HG02678 (cell line): Measurements from ENCODE around the gene IFNA4.
"Not testable (repeated sequence)": the region's sequence is repeated elsewhere in the genome, so short reads cannot be mapped to it uniquely, and the experiment has no call there.

ENCODE experiments used
- ATAC-seq: cut with Tn5 transposase; IDR thresholded peaks from one replicate; pipeline ENCODE4 v1.9.1; 2021; ENCODE audit warnings: mild to moderate bottlenecking, moderate library complexity; ENCODE audit not compliant: unreplicated experiment

The IFNA4 gene

DNA sequence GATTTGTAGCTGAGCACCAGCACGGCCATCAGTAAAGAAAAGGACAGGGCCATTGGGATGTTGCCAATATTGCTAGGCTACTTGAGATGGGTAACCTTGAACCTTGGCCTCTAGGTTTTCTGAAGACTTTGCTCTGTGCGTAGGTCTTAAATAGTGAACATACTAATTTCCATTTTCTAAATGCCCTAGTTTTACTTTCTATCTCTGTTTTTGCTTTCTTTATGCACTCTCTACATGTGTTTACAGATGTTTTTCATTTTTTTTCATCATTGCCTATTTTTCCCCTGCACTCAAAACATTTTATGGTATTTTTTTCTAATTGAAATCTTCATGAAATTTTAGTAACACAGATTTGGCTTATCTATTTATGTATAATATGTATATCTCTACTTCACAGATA lies 20.8 kb downstream of the IFNA4 start, which contains the start of gene IFNA21:
TSS of gene IFNA21 (minus strand) at position 101 of the 400 bp plus-strand sequence. CDS start at position 53, 48 bp downstream.
- ATAC-seq, result not testable (repeated sequence)

- ATAC-seq, result no peak
Observed at GRCh38 chr9:21165516-21165915, 21.9 kb downstream of the IFNA4 start.

- ATAC-seq, result peak; percentile 98
Observed at GRCh38 chr9:21160178-21160577, 27.2 kb downstream of the IFNA4 start.

GRCh38 chr9:21155501-21155900 lies 31.9 kb downstream of the IFNA4 start:
- no peak for ATAC-seq

- ATAC-seq, result peak; percentile 85
Observed at GRCh38 chr9:21154018-21154608, 33.3 kb downstream of the IFNA4 start.

DNA sequence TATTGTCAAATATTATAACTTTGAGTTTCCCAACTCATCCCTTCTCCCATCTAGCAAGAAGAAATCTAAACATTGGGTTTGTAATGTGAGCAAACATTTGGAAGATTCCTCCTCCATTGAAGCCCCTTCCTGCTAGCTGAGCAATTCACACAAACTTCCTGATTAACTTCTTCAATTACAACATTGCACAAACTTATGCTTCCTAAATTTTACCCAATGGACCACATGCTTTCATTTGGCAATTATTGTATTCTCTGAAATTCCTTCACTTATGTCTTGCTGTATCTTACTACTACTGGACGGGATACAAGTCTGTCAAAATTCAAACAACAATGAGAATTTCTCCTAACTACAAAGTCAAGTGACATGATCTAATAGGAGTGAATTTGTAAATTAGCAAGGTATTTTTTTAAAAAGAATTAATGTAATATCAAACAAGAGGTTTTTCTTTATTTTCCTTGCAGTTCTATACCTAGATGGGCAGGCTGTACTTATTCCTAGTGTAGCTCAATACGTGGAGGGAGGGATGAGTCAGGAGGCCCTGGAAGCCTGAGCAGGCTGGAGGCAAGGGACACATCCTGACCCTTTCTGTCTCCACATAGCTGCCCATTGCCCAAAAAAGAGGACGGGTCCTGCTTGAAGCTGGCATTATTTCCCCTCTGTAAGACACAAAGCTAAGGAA lies 33.9 kb downstream of the IFNA4 start:
- peak; percentile 36 for ATAC-seq

DNA sequence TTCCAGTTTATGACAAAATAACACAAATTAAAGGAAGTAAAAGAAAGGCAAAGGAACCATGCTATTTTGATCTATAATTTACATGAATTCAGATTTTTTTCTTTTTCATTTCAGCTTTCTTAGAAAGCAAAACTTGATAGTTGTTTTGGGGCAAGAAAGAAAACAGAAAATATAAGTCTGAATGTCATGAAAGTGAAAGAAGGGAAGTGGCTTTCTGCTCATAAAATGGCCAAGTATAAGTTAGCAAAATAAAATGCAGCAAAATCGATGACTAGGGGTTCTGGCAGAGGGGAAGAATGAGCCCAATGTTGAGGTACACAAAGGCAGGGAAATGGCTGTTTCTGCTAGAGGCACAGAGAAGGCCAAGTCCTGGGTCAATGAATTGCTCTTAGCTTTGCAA lies 42.8 kb downstream of the IFNA4 start:
- ATAC-seq, result peak; percentile 71

GRCh38 chr9:21141427-21141882 lies 45.9 kb downstream of the IFNA4 start, which contains the start of gene IFNW1:
IFNW1 (minus strand) TSS chr9:21141832; CDS start chr9:21141570, 262 bp downstream.
- ATAC-seq, result peak; percentile 73

DNA sequence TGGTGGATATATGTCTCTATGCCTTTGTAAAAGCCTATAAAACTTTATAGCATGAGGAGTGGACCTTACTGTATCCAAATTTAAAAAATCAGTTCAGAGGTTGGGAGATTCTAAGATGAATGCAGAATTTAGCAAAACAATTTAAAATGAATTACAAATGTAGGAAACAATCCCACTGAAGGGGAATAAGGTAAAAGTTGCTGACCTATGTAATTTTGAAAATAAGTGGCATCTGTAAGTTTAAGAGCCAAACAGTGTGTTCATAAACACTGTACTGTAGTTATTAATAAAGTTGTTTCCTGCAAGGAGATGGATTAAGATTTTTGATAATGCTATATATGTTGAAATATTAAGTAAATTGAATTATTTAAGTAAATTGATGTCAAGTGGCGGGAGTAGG lies 50.4 kb downstream of the IFNA4 start:
- no peak for ATAC-seq
